ENCODE data around the gene HES3. TPM values are rescaled to one million over a fixed set of nuclear protein-coding genes. Genes with fewer than 3 reads are reported as not detected.

Gene HES3
- total and polyA plus RNA-seq, 2 donors (not counting 1 experiment from before 2014, with no cell fraction given): not detected

DNA sequence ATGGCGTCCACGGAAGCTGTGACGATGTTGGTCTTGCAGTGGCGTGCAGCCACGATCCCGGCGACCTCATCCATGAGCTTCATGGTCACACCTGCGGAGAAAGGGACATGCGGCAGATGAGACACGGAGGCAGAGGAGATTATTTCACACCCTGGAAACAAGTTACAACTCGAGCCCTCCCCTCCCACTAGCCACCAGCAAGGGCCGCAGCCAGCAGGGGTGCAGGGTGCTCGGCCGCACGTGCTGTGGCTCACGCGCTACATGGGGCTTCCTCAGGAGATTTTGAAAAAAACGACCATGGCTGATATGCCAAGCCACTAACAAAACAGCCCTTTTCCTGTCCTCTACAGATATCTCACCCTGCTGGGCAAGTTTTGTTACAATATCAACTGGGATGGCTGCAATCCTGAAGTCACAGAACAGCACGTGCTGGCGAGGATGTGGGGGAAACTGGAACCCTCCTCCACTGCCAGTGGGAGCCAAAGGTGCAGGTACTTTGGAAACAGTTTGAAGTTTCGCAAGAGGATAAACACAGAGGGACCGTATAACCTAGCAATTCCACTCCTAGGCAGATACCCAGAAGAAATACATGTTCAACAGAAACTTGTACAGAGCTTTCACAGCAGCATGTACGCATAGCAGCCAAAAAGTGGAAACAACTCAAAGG lies 51.0 kb downstream of the HES3 start:
- intact Hi-C loops (cut with micrococcal nuclease): no loop called here
- Histone ChIP-seq H3K4me2 (replicated peaks; ENCODE audit: low read depth, low read length, poor library complexity, severe bottlenecking) (no peak overlapping the region), H3K9me3 (ENCODE audit: control extremely low read depth in 1 of 3, control insufficient read depth in 2 of 3, insufficient read depth in 1 of 3, low read length in 2 of 3) (no peaks in the 10 kb centered on the region), H3K79me2 (ENCODE audit: control insufficient read depth, insufficient read depth, low read length) (no peaks in the 10 kb centered on the region), H3K27me3 (replicated peaks in 1 of 4; ENCODE audit: control extremely low read depth in 1 of 4, control insufficient read depth in 3 of 4, insufficient read depth in 4 of 4, low read length in 3 of 4) (no peaks in the 10 kb centered on the region), H3K36me3 (replicated peaks in 1 of 2; ENCODE audit: control extremely low read depth in 1 of 2, control insufficient read depth in 1 of 2, extremely low read depth in 1 of 2, insufficient read depth in 2 of 2, low read length in 1 of 2) (no peaks in the 10 kb centered on the region), H3K27ac (ENCODE audit: low read length in 2 of 2) (no peak overlapping the region), H3K4me3 (ENCODE audit: control extremely low read depth in 1 of 5, extremely low read depth in 1 of 5, insufficient read depth in 1 of 5, low read depth in 2 of 5, low read length in 4 of 5) (no peak overlapping the region), H2AFZ (ENCODE audit: insufficient read depth, low read depth, low read length, poor library complexity, severe bottlenecking) (no peak overlapping the region), H4K20me1 (ENCODE audit: control insufficient read depth, insufficient read depth, low read length, poor library complexity, severe bottlenecking) (no peaks in the 10 kb centered on the region), H3K4me1 (ENCODE audit: control insufficient read depth in 2 of 2, insufficient read depth in 2 of 2, low read length in 2 of 2) (no peaks in the 10 kb centered on the region), H3K9ac (ENCODE audit: low read length) (no peak overlapping the region)
- H3K27me3 Mint-ChIP-seq: no peaks in the 10 kb centered on the region
- TF ChIP-seq EZH2 (IDR thresholded peaks at IDR 0.05; ENCODE audit: borderline replicate concordance, insufficient read depth, low read depth, low read length, poor library complexity, severe bottlenecking) (no peak), CTCF (IDR thresholded peaks at IDR 0.05) (no peak)
- H3K9me3 Mint-ChIP-seq (ENCODE audit: insufficient read depth): no peaks in the 10 kb centered on the region
- POLR2A ChIA-PET: no interaction called here
- WGBS (ENCODE audit: insufficient coverage): 94% methylated on average over 22 of the region's 23 CpGs
- no peak overlapping the region for H3K4me3 Mint-ChIP-seq
- DNase-seq (no peak), ATAC-seq (ENCODE audit: low read depth) (no peak)
- H3K27ac Mint-ChIP-seq: no peak overlapping the region
- H3K4me1 Mint-ChIP-seq: no peaks in the 10 kb centered on the region
- CTCF ChIA-PET: no interaction called here

Other genes with a start within 250 kb of the HES3 start
- gene KCNAB2, start 198.3 kb upstream of the HES3 start, total RNA-seq: 143 and 158 TPM in 2 replicates
- gene KCNAB2, start 198.3 kb upstream of the HES3 start, polyA plus RNA-seq: 90.7 and 111 TPM in 2 replicates
- gene CHD5, start 63.9 kb upstream of the HES3 start, total RNA-seq: 0.07 and 0.20 TPM in 2 replicates
- gene CHD5, start 63.9 kb upstream of the HES3 start, polyA plus RNA-seq: 0.18 and 0.22 TPM in 2 replicates
- 444 and 471 TPM in 2 replicates for gene RPL22, start 44.6 kb upstream of the HES3 start, total RNA-seq
- gene RPL22, start 44.6 kb upstream of the HES3 start, polyA plus RNA-seq: 70.9 and 123 TPM in 2 replicates
- 1.5 and 2.5 TPM in 2 replicates for gene RNF207, start 38.1 kb upstream of the HES3 start, total RNA-seq
- 5.0 and 6.8 TPM in 2 replicates for gene RNF207, start 38.1 kb upstream of the HES3 start, polyA plus RNA-seq
- gene ICMT, start 8.2 kb upstream of the HES3 start, total RNA-seq: 12.4 and 13.5 TPM in 2 replicates
- 2.9 and 5.0 TPM in 2 replicates for gene ICMT, start 8.2 kb upstream of the HES3 start, polyA plus RNA-seq
- gene GPR153, start 16.9 kb downstream of the HES3 start, total RNA-seq: 0.20 and 0.27 TPM in 2 replicates
- gene GPR153, start 16.9 kb downstream of the HES3 start, polyA plus RNA-seq: 0.04 and 0.09 TPM in 2 replicates
- 4.0 and 4.2 TPM in 2 replicates for gene ACOT7, start 149.6 kb downstream of the HES3 start, total RNA-seq
- gene ACOT7, start 149.6 kb downstream of the HES3 start, polyA plus RNA-seq: 4.5 and 4.6 TPM in 2 replicates
- gene HES2, start 175.7 kb downstream of the HES3 start, total RNA-seq: not detected in 2 replicates
- gene HES2, start 175.7 kb downstream of the HES3 start, polyA plus RNA-seq: not detected in 2 replicates
- gene ESPN, start 180.6 kb downstream of the HES3 start, total RNA-seq: 0.25 TPM in 1 of 2 replicates, not detected in the other
- 0.07 and 0.19 TPM in 2 replicates for gene ESPN, start 180.6 kb downstream of the HES3 start, polyA plus RNA-seq
- gene TNFRSF25, start 222.0 kb downstream of the HES3 start, total RNA-seq: 2.6 and 2.7 TPM in 2 replicates
- gene TNFRSF25, start 222.0 kb downstream of the HES3 start, polyA plus RNA-seq: 7.1 and 16.1 TPM in 2 replicates
- gene PLEKHG5, start 247.5 kb downstream of the HES3 start, total RNA-seq: 0.20 and 0.49 TPM in 2 replicates
- 0.13 TPM in 1 of 2 replicates, not detected in the other for gene PLEKHG5, start 247.5 kb downstream of the HES3 start, polyA plus RNA-seq